Testis (tissue), 3 donors: ENCODE data around the gene MRFAP1. TPM values are rescaled to one million over a fixed set of nuclear protein-coding genes. Genes with fewer than 3 reads are reported as not detected.

Experiments
- DNase-seq: peaks from one replicate; pipeline ENCODE4 v3.0.0-alpha.2; 2019
- H3K27ac ChIP-seq, 2 donors: fragments of 200-600 bp; sonication (generic); one replicate each; pipeline ENCODE4 v1.5.1; 2019
- H3K27me3 ChIP-seq: fragments of 200-600 bp; sonication (generic); one replicate; pipeline ENCODE4 v1.5.1; 2019
- H3K36me3 ChIP-seq: fragments of 200-600 bp; sonication (generic); one replicate; pipeline ENCODE4 v1.5.1; 2017; ENCODE audit warnings: low read depth; ENCODE audit errors: missing control alignments
- H3K4me1 ChIP-seq: fragments of 200-600 bp; sonication (generic); one replicate; pipeline ENCODE4 v1.5.1; 2019
- H3K4me3 ChIP-seq, 2 donors: fragments of 200-600 bp; sonication (generic); one replicate each; pipeline ENCODE4 v1.5.1; 2017 to 2019
- H3K9me3 ChIP-seq: fragments of 200-600 bp; sonication (generic); one replicate; pipeline ENCODE4 v1.5.1; 2017
- CTCF ChIP-seq, 3 experiments: fragments of 450-650 bp in 2 of 3; fragments of 200-600 bp in 1 of 3; sonication (generic) in 1 of 3; IDR thresholded peaks; one replicate each; pipeline ENCODE4 v1.5.1; 2016 to 2019; ENCODE audit warnings: antibody characterized with exemption in 3 of 3, mild to moderate bottlenecking in 2 of 3, moderate library complexity in 1 of 3
- POLR2A ChIP-seq: fragments of 450-650 bp; IDR thresholded peaks from one replicate; pipeline ENCODE4 v1.6.1; 2017; ENCODE audit warnings: antibody characterized with exemption, mild to moderate bottlenecking, moderate library complexity
- WGBS, 2 donors: methylation state at CpG; one replicate each; pipeline ENCODE4 v1.1.5; 2018; 5-methylcytosine and 5-hydroxymethylcytosine counted together
- intact Hi-C: fragments of 100-400 bp; cut with DNase I; formaldehyde crosslinking; loops from one replicate; pipeline ENCODE4 v1.15.1; 2023; ENCODE audit warnings: low total_unique reads
- polyA plus RNA-seq: library from polyadenylated mRNA; stranded (reverse); fragments of 350-450 nt; fragmentation: Illumina TruSeq; extraction: RNeasy Lipid Tissue Mini Kit (QIAGEN cat#74804); gene quantifications from one replicate; pipeline ENCODE4 v1.2.3, GENCODE V29; 2014; ENCODE audit warnings: low read depth, low replicate concordance; ENCODE audit not compliant: insufficient read depth
- total RNA-seq, 2 donors: library from RNA; depleted of rRNA; stranded (reverse); fragments of >200 nt; gene quantifications; one replicate each; pipeline ENCODE4 v1.2.3, GENCODE V29; 2016

The MRFAP1 gene
- total and polyA plus RNA-seq, 3 donors from 2014 or later = 289 to 382 (median 308) TPM

GRCh38 chr4:6660430-6660829 lies 19.9 kb downstream of the MRFAP1 start:
- 52 to 77% methylated on average over 3 of the region's 3 CpGs for WGBS, 2 donors

DNA sequence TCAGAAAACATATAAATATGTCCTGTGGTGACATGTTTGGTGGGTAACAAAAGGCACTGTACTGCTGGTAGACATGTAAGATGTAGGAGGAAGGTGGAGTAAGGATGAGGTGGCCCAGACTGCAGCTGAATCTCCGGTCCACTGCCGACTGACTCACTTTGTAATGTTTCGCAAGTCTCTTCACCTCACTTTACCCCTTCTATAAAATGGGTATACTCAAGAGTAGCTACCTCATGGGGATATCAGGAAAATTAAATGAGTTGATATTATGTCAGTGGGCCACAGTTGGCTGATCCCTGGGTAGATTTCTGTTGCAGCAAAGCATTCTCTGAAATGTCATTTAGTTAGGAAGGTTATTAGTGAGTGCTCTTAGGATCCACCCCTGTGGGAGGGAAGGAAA lies 22.1 kb downstream of the MRFAP1 start:
- Histone ChIP-seq H3K4me3 (no peak overlapping the region), H3K27ac (no peak overlapping the region), H3K27me3 (no peaks in the 10 kb centered on the region), H3K36me3 (no peaks in the 10 kb centered on the region), H3K9me3 (no peaks in the 10 kb centered on the region), H3K4me1 (peaks cover 12% of the 10 kb centered on the region)
- intact Hi-C loops = no loop called here
- no peak for DNase-seq
- 91 to 93% methylated on average over 3 of the region's 3 CpGs for WGBS, 2 donors
- no peak for TF ChIP-seq CTCF (IDR thresholded peaks at IDR 0.05)
- no peak for TF ChIP-seq POLR2A

More at GRCh38 chr4:6660430-6660829, 19.9 kb downstream of the MRFAP1 start:
- no peak for TF ChIP-seq POLR2A
- TF ChIP-seq CTCF (IDR thresholded peaks at IDR 0.05) = no peak
- intact Hi-C loops = no loop called here
- no peaks in the 10 kb centered on the region for H3K9me3 ChIP-seq
- DNase-seq = peak; percentile 72
- H3K4me1 ChIP-seq = peaks cover 15% of the 10 kb centered on the region
- no peaks in the 10 kb centered on the region for H3K36me3 ChIP-seq
- no peak overlapping the region for H3K27ac ChIP-seq
- H3K27me3 ChIP-seq = no peaks in the 10 kb centered on the region
- no peak overlapping the region for H3K4me3 ChIP-seq

DNA sequence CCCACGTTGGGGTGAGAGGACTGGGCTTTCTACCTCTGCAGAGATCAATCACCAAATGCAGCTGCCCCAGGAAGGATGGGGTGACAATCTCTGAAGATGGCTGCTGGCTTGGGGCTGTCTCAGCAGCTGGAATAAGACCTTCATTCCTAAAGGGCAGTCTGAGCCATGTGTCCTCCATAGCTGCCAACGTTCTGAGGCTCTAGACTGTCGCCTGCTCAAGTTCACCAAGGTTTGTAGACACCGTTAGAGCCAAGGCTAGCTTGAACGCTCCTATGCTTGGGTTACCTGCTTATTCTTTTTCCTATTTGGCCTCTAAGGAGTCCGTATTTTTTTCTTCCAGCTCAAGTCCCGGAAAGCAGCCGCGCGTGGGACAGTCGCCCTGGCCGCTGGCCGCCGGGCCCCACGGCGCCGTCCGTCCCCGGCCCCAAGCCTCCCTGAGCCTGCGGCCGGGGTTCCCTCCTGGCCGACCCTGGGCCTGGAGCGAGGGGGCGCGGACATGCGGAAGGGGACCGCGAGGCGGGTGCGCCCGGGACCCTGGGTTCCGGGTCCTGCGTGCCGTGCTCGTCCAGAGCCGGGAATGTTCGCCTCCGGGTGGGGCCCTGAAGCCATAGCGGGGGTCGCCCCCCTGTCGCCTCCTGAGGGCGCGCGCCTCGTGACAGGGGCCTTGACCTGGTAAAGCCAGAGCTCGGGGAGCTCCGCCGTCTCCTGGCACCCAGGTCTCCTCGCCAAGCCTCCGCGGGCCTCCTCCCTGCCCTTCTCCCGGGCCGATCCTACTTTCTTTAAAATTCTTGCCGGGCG lies 23.3 kb downstream of the MRFAP1 start:
- Histone ChIP-seq H3K27ac (no peak overlapping the region), H3K4me1 (peaks cover 11% of the 10 kb centered on the region), H3K27me3 (no peaks in the 10 kb centered on the region), H3K9me3 (no peaks in the 10 kb centered on the region), H3K36me3 (no peaks in the 10 kb centered on the region), H3K4me3 (peak overlapping the region; percentile 41 to 47)
- intact Hi-C loops = no loop called here
- WGBS, 2 donors = 15 to 19% methylated on average over 20 to 55 of the region's 55 CpGs
- TF ChIP-seq POLR2A (no peak), CTCF (IDR thresholded peaks at IDR 0.05) (no peak)
- DNase-seq = peak; percentile 28

- 59 to 78% methylated on average over 9 of the region's 9 CpGs for WGBS, 2 donors
- no peaks in the 10 kb centered on the region for H3K9me3 ChIP-seq
- no peak for DNase-seq
- H3K36me3 ChIP-seq = no peaks in the 10 kb centered on the region
- H3K4me1 ChIP-seq = no peaks in the 10 kb centered on the region
- no peaks in the 10 kb centered on the region for H3K27me3 ChIP-seq
- intact Hi-C loops = no loop called here
- TF ChIP-seq CTCF (IDR thresholded peaks at IDR 0.05) (no peak), POLR2A (no peak)
- no peak overlapping the region for H3K4me3 ChIP-seq
- H3K27ac ChIP-seq = no peak overlapping the region
Observed at GRCh38 chr4:6665320-6665654, 24.8 kb downstream of the MRFAP1 start.

- Histone ChIP-seq H3K36me3 (no peaks in the 10 kb centered on the region), H3K27ac (no peak overlapping the region), H3K9me3 (no peaks in the 10 kb centered on the region), H3K4me3 (no peak overlapping the region), H3K27me3 (no peaks in the 10 kb centered on the region), H3K4me1 (peaks cover 3% of the 10 kb centered on the region)
- TF ChIP-seq POLR2A (no peak), CTCF (IDR thresholded peaks at IDR 0.05) (no peak)
- no peak for DNase-seq
- WGBS, 2 donors = 91 to 92% methylated on average over 11 of the region's 11 CpGs
- intact Hi-C loops = no loop called here
Observed at GRCh38 chr4:6668391-6668790, 27.9 kb downstream of the MRFAP1 start.
